HepG2 (cell line): Measurements from ENCODE around the gene CCDC38. TPM values are rescaled to one million over a fixed set of nuclear protein-coding genes. Genes with fewer than 3 reads are reported as not detected.

Experiments
- HOMEZ ChIP-seq: IDR thresholded peaks from 2 replicates; pipeline ENCODE4 v1.6.1; 2016; ENCODE audit warnings: low read depth
- MEIS2 ChIP-seq: sonication (generic); formaldehyde crosslinking; IDR thresholded peaks from 2 replicates; pipeline ENCODE4 v1.9.0; 2021; ENCODE audit warnings: mild to moderate bottlenecking, missing genetic modification reagents
- NR2C2 ChIP-seq: sonication (generic); formaldehyde crosslinking; IDR thresholded peaks from 2 replicates; pipeline ENCODE4 v1.4.0; 2020; ENCODE audit warnings: missing genetic modification reagents, mild to moderate bottlenecking, moderate library complexity, borderline replicate concordance
- POGK ChIP-seq: sonication (generic); formaldehyde crosslinking; conservative IDR thresholded peaks from 2 replicates; pipeline ENCODE4 v1.8.0; 2022; ENCODE audit warnings: mild to moderate bottlenecking, moderate library complexity, missing genetic modification reagents
- SOX13 ChIP-seq, 3 experiments: fragments of 450-650 bp in 1 of 3; sonication (generic) in 1 of 3; formaldehyde crosslinking in 1 of 3; IDR thresholded peaks in 2 of 3; conservative IDR thresholded peaks in 1 of 3; 2 replicates each; pipeline versions ENCODE4 v1.5.0 to v1.6.1; 2016 to 2020; ENCODE audit warnings: antibody characterized with exemption in 1 of 3, mild to moderate bottlenecking in 1 of 3, missing compliant biosample characterization in 1 of 3, missing genetic modification reagents in 1 of 3, moderate library complexity in 1 of 3
- SP2 ChIP-seq: sonication (generic); formaldehyde crosslinking; IDR thresholded peaks from 2 replicates; pipeline ENCODE4 v1.5.1; 2020; ENCODE audit warnings: mild to moderate bottlenecking, missing genetic modification reagents
- ZBTB7B ChIP-seq: sonication (generic); formaldehyde crosslinking; IDR thresholded peaks from 2 replicates; pipeline ENCODE4 v1.4.0; 2020; ENCODE audit warnings: missing genetic modification reagents
- ZKSCAN5 ChIP-seq: sonication (generic); formaldehyde crosslinking; IDR thresholded peaks from 2 replicates; pipeline ENCODE4 v1.5.1; 2020; ENCODE audit warnings: mild to moderate bottlenecking, missing genetic modification reagents
- ZNF501 ChIP-seq: sonication (generic); formaldehyde crosslinking; IDR thresholded peaks from 2 replicates; pipeline ENCODE4 v1.5.1; 2020; ENCODE audit warnings: mild to moderate bottlenecking, moderate library complexity, missing genetic modification reagents
- ZNF749 ChIP-seq: sonication (generic); formaldehyde crosslinking; IDR thresholded peaks from 2 replicates; pipeline ENCODE4 v1.8.0; 2022; ENCODE audit warnings: mild to moderate bottlenecking, missing genetic modification reagents, moderate library complexity, borderline replicate concordance
- polyA plus RNA-seq, 8 experiments: library from polyadenylated mRNA; depleted of rRNA in 3 of 8; stranded (reverse) in 7 of 8; unstranded in 1 of 8; fragments of >200 nt; fragmentation: Illumina TruSeq in 4 of 8; extraction: Trizol in 4 of 8; gene quantifications; 2 replicates each; pipeline versions ENCODE4 v1.2.1 to v1.2.3, GENCODE V29; 2011 to 2016; ENCODE audit warnings: low read depth in 4 of 8, missing spikeins in 1 of 8, mixed read lengths in 1 of 8; ENCODE audit not compliant: insufficient read depth in 1 of 8
- total RNA-seq, 5 experiments: library from RNA; depleted of rRNA; stranded (reverse); fragments of >200 nt; fragmentation: Illumina TruSeq; extraction: Trizol; gene quantifications; 2 replicates each; pipeline ENCODE4 v1.2.3, GENCODE V29; 2016; ENCODE audit warnings: low read depth in 1 of 5
- TF ChIP-seq, protein P1 (sequence below): sonication (generic); formaldehyde crosslinking; IDR thresholded peaks from 2 replicates; pipeline ENCODE4 v1.5.0; 2020; ENCODE audit warnings: missing genetic modification reagents
- TF ChIP-seq, protein P2 (sequence below): sonication (generic); formaldehyde crosslinking; IDR thresholded peaks from 2 replicates; pipeline ENCODE4 v1.8.0; 2022; ENCODE audit warnings: low read depth, missing genetic modification reagents
- TF ChIP-seq, protein P3 (sequence below): sonication (generic); formaldehyde crosslinking; IDR thresholded peaks from 2 replicates; pipeline ENCODE4 v1.4.0; 2020; ENCODE audit warnings: low read depth, missing genetic modification reagents
- TF ChIP-seq, protein P4 (sequence below): IDR thresholded peaks from 2 replicates; pipeline ENCODE4 v1.6.1; 2016; ENCODE audit warnings: low read depth, control low read depth

CCDC38 gene
- total and polyA plus RNA-seq, 2 of the 13 experiments (the other 11 are each of a cell fraction or from before 2014, with no cell fraction given) = 0.24 to 0.32 TPM

GRCh38 chr12:95942524-95943329 is at the start of gene CCDC38 (continued):
- TF ChIP-seq, protein P1, sequence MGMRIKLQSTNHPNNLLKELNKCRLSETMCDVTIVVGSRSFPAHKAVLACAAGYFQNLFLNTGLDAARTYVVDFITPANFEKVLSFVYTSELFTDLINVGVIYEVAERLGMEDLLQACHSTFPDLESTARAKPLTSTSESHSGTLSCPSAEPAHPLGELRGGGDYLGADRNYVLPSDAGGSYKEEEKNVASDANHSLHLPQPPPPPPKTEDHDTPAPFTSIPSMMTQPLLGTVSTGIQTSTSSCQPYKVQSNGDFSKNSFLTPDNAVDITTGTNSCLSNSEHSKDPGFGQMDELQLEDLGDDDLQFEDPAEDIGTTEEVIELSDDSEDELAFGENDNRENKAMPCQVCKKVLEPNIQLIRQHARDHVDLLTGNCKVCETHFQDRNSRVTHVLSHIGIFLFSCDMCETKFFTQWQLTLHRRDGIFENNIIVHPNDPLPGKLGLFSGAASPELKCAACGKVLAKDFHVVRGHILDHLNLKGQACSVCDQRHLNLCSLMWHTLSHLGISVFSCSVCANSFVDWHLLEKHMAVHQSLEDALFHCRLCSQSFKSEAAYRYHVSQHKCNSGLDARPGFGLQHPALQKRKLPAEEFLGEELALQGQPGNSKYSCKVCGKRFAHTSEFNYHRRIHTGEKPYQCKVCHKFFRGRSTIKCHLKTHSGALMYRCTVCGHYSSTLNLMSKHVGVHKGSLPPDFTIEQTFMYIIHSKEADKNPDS = no peak
- TF ChIP-seq, protein P2, sequence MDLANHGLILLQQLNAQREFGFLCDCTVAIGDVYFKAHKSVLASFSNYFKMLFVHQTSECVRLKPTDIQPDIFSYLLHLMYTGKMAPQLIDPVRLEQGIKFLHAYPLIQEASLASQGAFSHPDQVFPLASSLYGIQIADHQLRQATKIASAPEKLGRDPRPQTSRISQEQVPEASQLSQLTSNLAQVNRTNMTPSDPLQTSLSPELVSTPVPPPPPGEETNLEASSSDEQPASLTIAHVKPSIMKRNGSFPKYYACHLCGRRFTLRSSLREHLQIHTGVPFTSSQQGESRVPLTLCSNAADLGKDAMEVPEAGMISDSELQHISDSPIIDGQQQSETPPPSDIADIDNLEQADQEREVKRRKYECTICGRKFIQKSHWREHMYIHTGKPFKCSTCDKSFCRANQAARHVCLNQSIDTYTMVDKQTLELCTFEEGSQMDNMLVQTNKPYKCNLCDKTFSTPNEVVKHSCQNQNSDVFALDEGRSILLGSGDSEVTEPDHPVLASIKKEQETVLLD (CRISPR knock-in tag) = peak; percentile 29; the same call in 1 of the 2 replicates
- no peak; the same call in 1 of the 2 replicates for TF ChIP-seq HOMEZ (CRISPR knock-in tag)
- TF ChIP-seq NR2C2 = peak; percentile 44
- TF ChIP-seq ZNF749 (CRISPR knock-in tag) = no peak
- TF ChIP-seq, protein P3, sequence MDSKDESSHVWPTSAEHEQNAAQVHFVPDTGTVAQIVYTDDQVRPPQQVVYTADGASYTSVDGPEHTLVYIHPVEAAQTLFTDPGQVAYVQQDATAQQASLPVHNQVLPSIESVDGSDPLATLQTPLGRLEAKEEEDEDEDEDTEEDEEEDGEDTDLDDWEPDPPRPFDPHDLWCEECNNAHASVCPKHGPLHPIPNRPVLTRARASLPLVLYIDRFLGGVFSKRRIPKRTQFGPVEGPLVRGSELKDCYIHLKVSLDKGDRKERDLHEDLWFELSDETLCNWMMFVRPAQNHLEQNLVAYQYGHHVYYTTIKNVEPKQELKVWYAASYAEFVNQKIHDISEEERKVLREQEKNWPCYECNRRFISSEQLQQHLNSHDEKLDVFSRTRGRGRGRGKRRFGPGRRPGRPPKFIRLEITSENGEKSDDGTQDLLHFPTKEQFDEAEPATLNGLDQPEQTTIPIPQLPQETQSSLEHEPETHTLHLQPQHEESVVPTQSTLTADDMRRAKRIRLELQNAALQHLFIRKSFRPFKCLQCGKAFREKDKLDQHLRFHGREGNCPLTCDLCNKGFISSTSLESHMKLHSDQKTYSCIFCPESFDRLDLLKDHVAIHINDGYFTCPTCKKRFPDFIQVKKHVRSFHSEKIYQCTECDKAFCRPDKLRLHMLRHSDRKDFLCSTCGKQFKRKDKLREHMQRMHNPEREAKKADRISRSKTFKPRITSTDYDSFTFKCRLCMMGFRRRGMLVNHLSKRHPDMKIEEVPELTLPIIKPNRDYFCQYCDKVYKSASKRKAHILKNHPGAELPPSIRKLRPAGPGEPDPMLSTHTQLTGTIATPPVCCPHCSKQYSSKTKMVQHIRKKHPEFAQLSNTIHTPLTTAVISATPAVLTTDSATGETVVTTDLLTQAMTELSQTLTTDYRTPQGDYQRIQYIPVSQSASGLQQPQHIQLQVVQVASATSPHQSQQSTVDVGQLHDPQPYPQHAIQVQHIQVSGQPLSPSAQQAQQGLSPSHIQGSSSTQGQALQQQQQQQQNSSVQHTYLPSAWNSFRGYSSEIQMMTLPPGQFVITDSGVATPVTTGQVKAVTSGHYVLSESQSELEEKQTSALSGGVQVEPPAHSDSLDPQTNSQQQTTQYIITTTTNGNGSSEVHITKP (CRISPR knock-in tag) = peak; percentile 56; the same call in 1 of the 2 replicates
- TF ChIP-seq, protein P4, sequence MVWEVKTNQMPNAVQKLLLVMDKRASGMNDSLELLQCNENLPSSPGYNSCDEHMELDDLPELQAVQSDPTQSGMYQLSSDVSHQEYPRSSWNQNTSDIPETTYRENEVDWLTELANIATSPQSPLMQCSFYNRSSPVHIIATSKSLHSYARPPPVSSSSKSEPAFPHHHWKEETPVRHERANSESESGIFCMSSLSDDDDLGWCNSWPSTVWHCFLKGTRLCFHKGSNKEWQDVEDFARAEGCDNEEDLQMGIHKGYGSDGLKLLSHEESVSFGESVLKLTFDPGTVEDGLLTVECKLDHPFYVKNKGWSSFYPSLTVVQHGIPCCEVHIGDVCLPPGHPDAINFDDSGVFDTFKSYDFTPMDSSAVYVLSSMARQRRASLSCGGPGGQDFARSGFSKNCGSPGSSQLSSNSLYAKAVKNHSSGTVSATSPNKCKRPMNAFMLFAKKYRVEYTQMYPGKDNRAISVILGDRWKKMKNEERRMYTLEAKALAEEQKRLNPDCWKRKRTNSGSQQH (CRISPR knock-in tag) = no peak
- peak; percentile 50 for TF ChIP-seq ZBTB7B (CRISPR knock-in tag)
- peak; percentile 62; the same call in 1 of the 2 replicates for TF ChIP-seq MEIS2 (CRISPR knock-in tag)
- no peak for TF ChIP-seq ZKSCAN5 (CRISPR knock-in tag)
- peak; percentile 77 for TF ChIP-seq ZNF501 (CRISPR knock-in tag)
- peak; percentile 41 for TF ChIP-seq POGK (CRISPR knock-in tag)
- no peak for TF ChIP-seq SOX13 (IDR thresholded peaks at IDR 0.05)
- peak in 1 of 2 experiments; percentile 42; a peak in 1 of 4 replicates for TF ChIP-seq SOX13 (CRISPR knock-in tag; conservative IDR thresholded peaks at IDR 0.05 in 1 of 2, IDR thresholded peaks at IDR 0.05 in 1 of 2)
- TF ChIP-seq SP2 (CRISPR knock-in tag) = peak; percentile 15; the same call in 1 of the 2 replicates
